ENCODE measurements around the gene C3orf22. TPM values are rescaled to one million over a fixed set of nuclear protein-coding genes. Genes with fewer than 3 reads are reported as not detected.

Gene C3orf22
- total RNA-seq, 2 experiments from 2014 or later, result not detected

DNA sequence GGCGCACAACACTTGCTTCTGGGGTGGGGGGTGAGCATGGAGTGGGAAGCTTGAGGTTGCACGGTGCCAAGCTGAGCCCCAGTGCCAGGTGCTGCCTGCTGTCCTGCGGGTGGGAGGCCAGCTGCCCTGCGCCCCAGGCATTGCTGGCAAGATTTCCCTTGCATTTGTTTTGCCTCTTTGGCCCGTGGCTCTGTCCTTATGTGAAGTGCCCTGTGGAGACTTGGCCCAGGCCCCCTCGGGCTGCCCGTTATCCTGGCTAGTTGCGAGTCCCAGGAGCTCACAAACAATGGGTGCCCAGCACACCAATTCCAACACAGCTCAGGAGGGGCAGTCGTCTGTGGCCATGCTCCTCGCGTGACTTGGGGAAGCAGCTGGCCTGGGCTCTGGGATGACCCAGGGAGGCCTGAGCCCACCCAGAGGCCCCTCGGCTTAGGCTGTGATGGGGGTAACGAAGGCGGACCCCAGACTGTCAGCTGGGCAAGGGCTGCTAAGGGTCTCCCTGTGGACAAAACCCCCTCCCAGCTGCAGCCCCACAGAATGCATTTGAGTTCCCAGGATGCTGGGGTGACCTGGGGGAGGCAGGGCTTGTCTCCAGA, 5.9 kb downstream of the C3orf22 start:
- Mint-ChIP-seq H3K9me3 (no peaks in the 10 kb centered on the region), H3K27ac (no peak overlapping the region)
- CTCF ChIA-PET, result no interaction called here

DNA sequence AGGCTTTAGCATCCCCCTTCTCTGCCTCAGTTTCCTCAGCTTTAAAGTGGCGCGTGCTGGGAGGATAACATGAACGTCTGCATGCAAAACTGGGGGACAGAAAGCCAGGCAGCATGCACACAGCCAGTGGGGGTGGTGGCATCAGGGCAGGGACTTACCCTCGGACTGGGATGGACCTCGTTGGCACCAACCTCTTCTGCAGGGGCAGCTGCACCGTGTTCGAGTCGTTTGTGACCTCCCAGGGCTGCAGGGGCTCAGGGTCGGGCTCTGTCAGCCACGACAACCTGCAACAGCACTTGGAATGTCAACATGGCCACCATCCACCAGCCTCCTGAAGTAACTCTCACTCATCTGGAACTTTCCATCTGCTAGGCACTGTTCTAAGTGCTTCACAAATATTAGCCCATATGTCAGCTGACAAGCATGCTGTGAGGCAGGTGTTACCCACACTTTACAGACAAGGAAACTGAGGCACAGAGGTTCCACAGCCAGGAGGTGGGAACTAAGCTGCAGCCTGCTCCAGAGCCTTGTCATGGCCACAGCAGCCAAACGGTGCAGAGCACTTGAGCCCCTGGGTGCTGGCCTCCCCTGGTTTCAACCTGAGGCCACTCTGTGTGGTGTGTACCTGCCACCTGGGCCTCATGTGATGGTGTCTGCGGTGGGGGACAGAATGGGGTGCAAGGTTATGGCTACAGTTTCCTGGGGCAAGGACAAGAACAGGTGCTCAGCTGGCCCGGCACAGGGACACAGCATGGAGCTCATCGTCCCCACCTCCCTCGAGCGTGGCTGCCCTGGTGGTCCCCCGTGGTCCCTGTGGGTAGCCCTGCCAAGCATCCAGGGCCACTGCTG, 6.7 kb downstream of the C3orf22 start:
- no peak overlapping the region for H3K27ac Mint-ChIP-seq
- no peak for DNase-seq
- POLR2A ChIA-PET, result no interaction called here
- H3K36me3 Mint-ChIP-seq (ENCODE audit: low read depth), result no peaks in the 10 kb centered on the region
- CTCF ChIA-PET, result no interaction called here
- no peaks in the 10 kb centered on the region for H3K9me3 Mint-ChIP-seq
- H3K27me3 Mint-ChIP-seq, result peaks cover 2% of the 10 kb centered on the region
- no peaks in the 10 kb centered on the region for H3K4me1 Mint-ChIP-seq
- no peak overlapping the region for H3K4me3 Mint-ChIP-seq

More for the DNA sequence above, 5.9 kb downstream of the C3orf22 start:
- no peaks in the 10 kb centered on the region for H3K36me3 Mint-ChIP-seq (ENCODE audit: low read depth)
- DNase-seq, result peak; percentile 13
- no peak overlapping the region for H3K4me3 Mint-ChIP-seq
- H3K4me1 Mint-ChIP-seq, result no peaks in the 10 kb centered on the region
- peaks cover 2% of the 10 kb centered on the region for H3K27me3 Mint-ChIP-seq
- POLR2A ChIA-PET, result no interaction called here

DNA sequence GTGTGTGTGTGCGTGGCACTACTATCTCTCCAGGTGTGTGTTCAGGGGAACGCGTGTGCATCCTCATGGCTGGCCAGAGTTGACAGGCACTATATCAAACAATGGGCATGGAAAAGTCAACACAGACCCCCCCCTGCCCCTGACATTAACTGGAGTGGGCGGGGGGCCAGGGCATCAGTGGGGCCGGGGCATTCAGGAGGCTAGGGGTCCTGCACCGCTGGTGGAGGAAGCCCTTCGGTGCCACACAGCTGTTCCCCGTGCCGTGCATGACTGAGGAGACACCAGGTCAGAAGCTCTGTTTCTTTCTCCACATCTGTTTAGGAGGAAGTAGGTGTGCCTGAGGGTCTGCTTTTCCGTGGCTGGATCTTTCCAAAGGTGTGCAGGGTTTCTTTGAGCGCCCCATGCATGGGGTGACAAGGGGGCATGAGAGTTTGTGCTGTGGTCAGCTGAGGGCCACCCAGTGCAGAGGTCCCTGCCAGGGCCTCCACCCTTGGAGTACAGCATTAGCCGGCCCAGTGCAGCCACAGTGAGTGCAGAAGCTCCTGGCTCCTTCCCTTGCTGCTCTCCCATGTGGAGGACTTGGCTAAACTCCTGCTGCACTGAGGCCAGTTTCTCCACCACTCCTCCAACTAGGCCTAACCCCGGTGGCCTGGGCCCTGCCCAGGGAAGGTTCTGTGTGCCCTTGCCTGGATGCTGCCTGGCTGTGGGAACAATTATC, 7.5 kb downstream of the C3orf22 start:
- ChIA-PET CTCF (no interaction called here), POLR2A (no interaction called here)
- H3K4me3 Mint-ChIP-seq, result no peak overlapping the region
- H3K9me3 Mint-ChIP-seq, result no peaks in the 10 kb centered on the region
- H3K27ac Mint-ChIP-seq, result no peak overlapping the region
- peaks cover 3% of the 10 kb centered on the region for H3K27me3 Mint-ChIP-seq
- no peaks in the 10 kb centered on the region for H3K4me1 Mint-ChIP-seq
- peak; percentile 8 for DNase-seq
- no peaks in the 10 kb centered on the region for H3K36me3 Mint-ChIP-seq (ENCODE audit: low read depth)

DNA sequence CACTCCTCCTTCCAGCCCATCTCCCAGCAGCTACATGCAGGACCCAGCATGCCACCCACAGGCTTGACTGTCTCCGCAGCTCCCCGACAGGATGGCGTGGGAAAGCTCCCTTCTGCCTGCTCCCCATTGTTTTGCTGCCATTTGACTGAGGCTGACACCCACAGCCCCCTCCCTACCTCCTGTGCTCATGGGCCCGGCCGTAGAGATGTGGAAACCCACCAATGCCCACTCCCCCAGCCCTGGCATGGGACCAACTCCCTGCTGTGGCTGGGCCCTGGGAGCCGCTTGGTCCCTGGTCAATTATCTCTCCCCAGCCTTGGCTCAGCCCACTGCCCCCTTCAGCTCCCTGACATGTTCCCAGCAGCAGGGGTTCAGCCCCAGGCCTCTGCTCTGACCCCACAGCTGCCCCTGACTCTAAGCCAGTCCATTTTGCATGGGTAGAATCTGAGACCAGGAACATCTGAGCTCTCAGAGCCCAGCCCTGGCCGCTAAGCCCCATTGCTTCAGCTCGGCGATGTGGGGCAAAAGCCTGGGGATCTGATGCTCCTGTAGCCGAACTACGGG, 8.2 kb downstream of the C3orf22 start:
- Mint-ChIP-seq H3K4me3 (no peak overlapping the region), H3K27ac (no peak overlapping the region), H3K27me3 (peaks cover 3% of the 10 kb centered on the region), H3K9me3 (no peaks in the 10 kb centered on the region), H3K4me1 (no peaks in the 10 kb centered on the region), H3K36me3 (ENCODE audit: low read depth) (no peaks in the 10 kb centered on the region)
- POLR2A ChIA-PET, result no interaction called here
- CTCF ChIA-PET, result no interaction called here
- peak; percentile 8 for DNase-seq

DNA sequence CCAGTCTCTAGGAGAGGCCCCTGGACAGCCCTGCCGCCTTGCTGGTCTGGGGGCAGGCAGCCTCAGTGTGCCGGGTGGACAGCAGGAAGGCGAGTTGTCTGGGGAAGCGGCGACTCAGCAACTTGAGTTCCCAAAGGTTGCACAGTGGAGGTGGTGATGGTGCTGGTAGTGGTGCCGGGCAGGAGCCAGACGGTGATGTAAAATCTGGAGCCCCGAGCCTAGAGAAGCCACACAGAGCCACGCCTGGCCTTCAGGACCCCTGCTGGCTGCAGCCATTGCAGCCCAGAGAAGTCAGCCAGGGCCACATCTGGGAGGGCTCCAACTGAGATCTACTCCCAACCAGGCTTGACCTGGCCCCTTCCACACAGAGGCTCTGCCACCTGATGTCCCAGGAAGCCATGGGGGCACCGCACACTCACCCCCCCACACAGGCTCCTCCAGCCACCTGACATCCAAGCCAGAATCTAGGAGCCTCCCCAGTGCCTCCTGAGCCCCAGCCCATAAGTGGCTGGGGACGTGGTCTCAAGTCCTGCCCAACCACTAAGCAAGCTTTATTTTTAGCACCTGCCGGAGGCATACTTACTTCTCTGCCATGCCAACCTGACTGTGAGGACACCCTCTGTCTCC, 8.8 kb downstream of the C3orf22 start:
- Mint-ChIP-seq H3K36me3 (ENCODE audit: low read depth) (no peaks in the 10 kb centered on the region), H3K27ac (no peak overlapping the region), H3K4me1 (no peaks in the 10 kb centered on the region), H3K4me3 (no peak overlapping the region), H3K9me3 (no peaks in the 10 kb centered on the region), H3K27me3 (peaks cover 3% of the 10 kb centered on the region)
- CTCF ChIA-PET, result no interaction called here
- peak; percentile 6 for DNase-seq
- POLR2A ChIA-PET, result no interaction called here

DNA sequence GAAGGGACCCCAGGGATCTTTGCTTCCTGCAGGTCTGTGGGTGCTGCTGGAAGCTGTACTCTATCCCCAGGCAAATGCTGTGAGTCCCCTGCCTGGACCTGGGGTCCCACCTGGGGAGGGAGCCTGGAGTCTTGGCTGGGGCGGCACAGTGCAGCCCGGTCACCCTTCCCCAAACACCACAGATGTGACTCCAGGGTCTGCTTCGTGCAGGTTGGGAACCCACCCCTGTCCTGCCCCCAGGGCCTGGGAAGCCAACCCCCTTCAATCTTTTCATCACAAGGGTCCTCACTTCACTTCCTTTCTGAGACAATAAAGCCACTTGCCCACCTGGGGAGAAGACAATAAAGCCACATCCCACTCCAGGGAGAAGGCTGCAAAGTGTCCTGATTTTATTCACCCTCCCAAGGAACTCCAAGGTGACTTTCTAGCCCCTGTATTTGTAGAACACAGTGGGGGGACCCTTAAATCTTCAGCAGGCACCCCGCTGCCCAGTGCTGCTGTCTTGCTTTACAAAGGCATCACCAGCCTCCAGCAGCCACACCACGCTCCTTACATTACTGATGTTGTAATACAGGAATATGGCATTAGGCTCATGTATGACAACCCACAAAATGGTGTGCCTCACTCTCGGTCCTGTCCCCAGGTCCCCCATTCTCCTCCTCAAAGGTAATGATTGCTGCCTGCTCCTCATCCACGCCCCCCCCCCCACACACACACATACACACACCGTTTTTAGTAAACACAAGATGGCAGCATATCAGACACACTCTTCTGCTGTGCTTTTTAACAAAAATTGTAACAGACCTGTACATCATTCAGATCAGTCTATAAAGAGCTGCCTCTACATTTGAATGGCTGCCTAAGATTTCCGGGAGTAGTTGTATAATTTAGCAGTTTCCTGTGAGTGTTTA, 9.9 kb downstream of the C3orf22 start:
- Mint-ChIP-seq H3K27ac (no peak overlapping the region), H3K4me3 (no peak overlapping the region), H3K9me3 (no peaks in the 10 kb centered on the region), H3K36me3 (ENCODE audit: low read depth) (no peaks in the 10 kb centered on the region), H3K4me1 (no peaks in the 10 kb centered on the region), H3K27me3 (peaks cover 3% of the 10 kb centered on the region)
- ChIA-PET POLR2A (no interaction called here), CTCF (no interaction called here)
- no peak for DNase-seq

DNA sequence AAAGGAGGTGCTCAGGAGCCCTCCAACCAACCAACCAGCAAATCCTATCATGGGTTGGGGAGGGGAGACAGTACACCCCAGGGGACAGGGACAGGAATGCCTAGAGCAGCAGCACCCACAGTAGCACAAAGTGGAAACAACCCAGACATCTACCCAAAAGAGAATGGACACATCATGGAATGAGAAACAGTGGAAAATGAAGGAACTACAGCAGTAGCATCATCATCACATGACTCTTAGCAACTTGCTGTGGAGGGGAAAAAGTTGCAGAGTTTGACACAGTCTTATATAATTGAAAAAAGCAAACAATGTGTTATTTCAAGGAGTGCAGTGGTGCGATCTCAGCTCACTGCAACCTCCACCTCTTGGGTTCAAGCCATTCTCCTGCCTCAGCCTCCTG, 11.0 kb downstream of the C3orf22 start:
- H3K4me3 Mint-ChIP-seq, result no peak overlapping the region

DNA sequence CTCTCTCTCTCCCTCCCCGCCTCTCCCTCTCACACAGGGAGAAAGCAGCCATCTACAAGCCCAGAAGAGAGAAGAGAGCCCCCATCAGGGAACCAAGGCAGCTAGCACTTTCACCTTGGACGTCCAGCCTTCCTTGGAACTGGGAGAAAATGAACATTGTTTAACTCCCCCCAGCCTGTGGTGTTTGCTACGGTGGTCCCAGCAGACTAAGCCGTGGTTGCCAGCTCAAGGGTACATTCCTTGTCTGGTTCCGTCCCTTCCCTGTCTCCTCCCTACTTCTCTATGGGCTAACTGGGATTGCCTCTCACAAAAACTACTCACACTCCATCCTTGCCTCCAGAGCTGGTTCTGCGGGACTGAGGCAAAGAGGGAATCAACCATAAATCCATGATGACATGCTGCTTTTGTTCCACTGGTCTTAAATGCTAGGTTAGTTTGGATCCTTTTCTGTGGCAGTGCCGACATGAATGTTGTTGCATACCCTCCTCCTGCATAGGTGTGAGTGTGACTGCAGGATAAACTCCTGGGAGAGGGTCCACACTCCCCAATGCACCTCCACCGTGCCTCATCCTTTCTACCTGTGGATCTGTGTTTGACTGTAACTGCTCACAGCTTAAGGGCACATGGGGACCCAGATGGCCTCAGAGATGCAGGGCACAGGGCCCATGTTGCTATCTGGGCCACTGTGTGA, 12.0 kb downstream of the C3orf22 start:
- Mint-ChIP-seq H3K9me3 (no peaks in the 10 kb centered on the region), H3K4me1 (no peaks in the 10 kb centered on the region), H3K27ac (no peak overlapping the region), H3K36me3 (ENCODE audit: low read depth) (no peaks in the 10 kb centered on the region), H3K4me3 (no peak overlapping the region), H3K27me3 (peaks cover 3% of the 10 kb centered on the region)
- CTCF ChIA-PET, result interaction anchor here (0.6 kb wide), 1 partner anchor 202 kb away, joined by 3 read pairs; no protein-coding TSS in a partner anchor
- POLR2A ChIA-PET, result no interaction called here
- no peak for DNase-seq

More for the DNA sequence above, 11.0 kb downstream of the C3orf22 start:
- Mint-ChIP-seq H3K27ac (no peak overlapping the region), H3K4me1 (no peaks in the 10 kb centered on the region), H3K27me3 (peaks cover 3% of the 10 kb centered on the region), H3K36me3 (ENCODE audit: low read depth) (no peaks in the 10 kb centered on the region), H3K9me3 (no peaks in the 10 kb centered on the region)
- ChIA-PET POLR2A (no interaction called here), CTCF (no interaction called here)
- DNase-seq, result no peak

DNA sequence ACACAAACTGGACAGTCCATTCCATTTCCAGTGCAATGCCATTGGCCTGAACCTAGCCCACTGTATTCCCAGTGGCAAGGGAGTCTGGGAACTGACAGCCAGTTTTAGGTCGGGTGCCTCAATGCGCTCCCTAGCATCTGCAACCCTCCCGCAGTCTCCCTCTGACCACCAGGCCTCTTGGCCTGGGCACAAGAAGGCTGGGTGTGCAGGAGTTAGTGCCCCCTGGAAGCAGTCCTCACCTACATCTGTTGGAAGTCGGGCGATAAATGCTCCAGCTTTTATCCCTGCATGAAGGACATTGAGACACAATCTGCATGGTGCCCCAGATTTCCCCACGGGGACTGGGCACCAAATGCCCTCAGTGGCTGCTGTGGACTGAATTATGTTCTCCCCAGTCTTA, 12.7 kb downstream of the C3orf22 start:
- Mint-ChIP-seq H3K4me1 (no peaks in the 10 kb centered on the region), H3K36me3 (ENCODE audit: low read depth) (no peaks in the 10 kb centered on the region), H3K27me3 (peaks cover 3% of the 10 kb centered on the region), H3K27ac (no peak overlapping the region), H3K4me3 (no peak overlapping the region), H3K9me3 (no peaks in the 10 kb centered on the region)
- CTCF ChIA-PET, result no interaction called here
- no peak for DNase-seq
- POLR2A ChIA-PET, result no interaction called here

DNA sequence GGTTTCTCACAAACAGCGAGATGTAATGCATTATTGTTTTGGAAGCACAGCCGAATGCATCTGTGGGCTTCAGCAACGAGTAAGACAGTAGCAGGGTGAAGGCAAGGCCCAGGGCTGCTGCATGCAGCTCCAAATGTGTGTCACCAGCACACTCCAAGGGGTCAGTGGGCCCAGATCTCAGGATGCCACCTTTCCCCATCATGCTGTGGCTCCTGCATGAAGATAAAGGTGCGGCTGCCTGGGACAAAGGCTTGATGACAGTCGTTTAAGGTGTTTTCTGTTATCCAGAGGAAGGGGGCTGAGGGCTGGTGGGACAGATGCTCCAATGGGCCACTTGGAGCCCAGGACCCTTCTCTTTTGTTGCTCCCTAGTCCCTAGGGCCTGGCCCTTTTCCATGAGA, 13.2 kb downstream of the C3orf22 start:
- Mint-ChIP-seq H3K9me3 (no peaks in the 10 kb centered on the region), H3K27me3 (peaks cover 3% of the 10 kb centered on the region), H3K36me3 (ENCODE audit: low read depth) (no peaks in the 10 kb centered on the region), H3K4me1 (peaks cover 2% of the 10 kb centered on the region), H3K27ac (no peak overlapping the region), H3K4me3 (no peak overlapping the region)
- DNase-seq, result no peak
- POLR2A ChIA-PET, result no interaction called here
- CTCF ChIA-PET, result no interaction called here

DNA sequence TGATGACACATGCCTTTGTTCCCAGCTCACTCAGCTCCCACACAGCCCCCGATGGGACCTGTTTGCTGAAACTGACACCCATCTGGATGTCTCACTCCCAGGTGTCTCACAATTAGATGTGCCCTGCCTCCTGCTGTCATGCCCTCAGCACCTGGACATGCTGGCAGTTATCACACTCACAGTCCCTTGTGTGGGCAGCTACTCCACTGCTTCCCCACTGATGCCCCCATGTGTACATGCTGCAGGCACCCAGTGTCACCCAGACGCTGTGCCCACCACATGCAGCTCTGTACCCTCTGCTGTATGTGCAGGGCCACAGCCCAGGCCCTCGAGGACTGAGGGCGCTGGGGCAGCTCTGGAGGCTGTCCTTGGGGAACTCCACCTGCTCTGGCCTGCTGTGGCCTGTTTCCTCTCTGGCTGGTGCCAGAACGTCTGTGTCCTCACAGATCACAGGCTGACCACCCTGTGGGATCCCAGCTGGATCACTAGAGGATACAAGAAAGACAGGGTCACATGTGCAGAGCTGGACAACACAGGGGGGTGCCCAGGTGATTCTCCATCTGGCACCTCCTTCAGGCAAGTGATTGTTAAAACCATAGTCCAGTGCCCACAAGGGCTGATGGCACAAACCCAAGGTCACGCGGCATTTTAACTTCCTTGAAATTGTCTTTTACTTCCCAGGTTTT, 14.0 kb downstream of the C3orf22 start:
- no peak for DNase-seq
- Mint-ChIP-seq H3K36me3 (ENCODE audit: low read depth) (no peaks in the 10 kb centered on the region), H3K27ac (no peak overlapping the region), H3K4me1 (peaks cover 3% of the 10 kb centered on the region), H3K27me3 (peaks cover 1% of the 10 kb centered on the region), H3K9me3 (peaks cover 3% of the 10 kb centered on the region), H3K4me3 (no peak overlapping the region)
- CTCF ChIA-PET, result interaction anchor here (1.1 kb wide), 1 partner anchor 22 kb away, joined by 4 read pairs; no protein-coding TSS in a partner anchor
- POLR2A ChIA-PET, result no interaction called here

Data from activated CD4-positive, alpha-beta memory T cell treated with anti-CD3 and anti-CD28 coated beads, Interleukin-2, amount 10 ng/mL, durations not matched to agents 7 days and 5 days (primary cell).